Upper lobe of left lung (tissue), 4 donors: ENCODE results near the gene KAZN.

Experiments used
- CTCF ChIP-seq, 6 experiments: fragments of 450-650 bp in 4 of 6; fragments of 200-600 bp in 2 of 6; sonication (generic) in 2 of 6; IDR thresholded peaks; one replicate each; pipeline ENCODE4 v1.5.1; 2016 to 2019; ENCODE audit warnings: antibody characterized with exemption in 6 of 6
- EP300 ChIP-seq, 4 donors: sonication (generic); formaldehyde crosslinking; IDR thresholded peaks; one replicate each; pipeline ENCODE4 v1.5.1; 2017; ENCODE audit warnings: antibody characterized with exemption in 4 of 4, control low read depth in 2 of 4
- POLR2A ChIP-seq, 4 donors: fragments of 450-650 bp; IDR thresholded peaks; one replicate each; pipeline ENCODE4 v1.5.1; 2016 to 2017; ENCODE audit warnings: antibody characterized with exemption in 4 of 4, mild to moderate bottlenecking in 2 of 4
- POLR2AphosphoS5 ChIP-seq, 2 donors: sonication (generic); formaldehyde crosslinking; IDR thresholded peaks; one replicate each; pipeline ENCODE4 v1.5.1; 2017; ENCODE audit warnings: antibody characterized with exemption in 2 of 2

- TF ChIP-seq CTCF (IDR thresholded peaks at IDR 0.05) (no peak), POLR2AphosphoS5 (IDR thresholded peaks at IDR 0.05) (peak in 1 of 2 donors; percentile 11), POLR2A (IDR thresholded peaks at IDR 0.05) (no peak), EP300 (IDR thresholded peaks at IDR 0.05) (no peak)
Observed at GRCh38 chr1:15008783-15009729, 410.6 kb downstream of the KAZN start.
